Endothelial cell of umbilical vein (primary cell): ENCODE data around the gene PAQR6. TPM values are rescaled to one million over a fixed set of nuclear protein-coding genes. Genes with fewer than 3 reads are reported as not detected.

Source experiments
- BruUV-seq: library from RNA; stranded (reverse); fragments of 400-500 nt; replicated peaks from 2 replicates; lab custom pipeline; 2021; lab: Mats Ljungman, UMichigan
- CTCF ChIA-PET: fragments of 300-600, 350-600 bp; sonication (Branson Sonifier 250); formaldehyde crosslinking; loops from one replicate; lab custom pipeline; 2021; ENCODE audit warnings: antibody characterized with exemption, inconsistent platforms; lab: Charles Lee
- POLR2A ChIA-PET: fragments of 300-600, 350-600 bp; sonication (Branson Sonifier 250); formaldehyde crosslinking; loops from one replicate; lab custom pipeline; 2021; ENCODE audit warnings: antibody characterized with exemption, inconsistent platforms; lab: Charles Lee
- DNase-seq: peaks from one replicate; pipeline ENCODE4 v3.0.0-alpha.2; 2011; ENCODE audit warnings: low read depth, low spot score
- FAIRE-seq: peaks from 2 replicates; lab custom pipeline; 2011; peaks lifted over from hg19 to GRCh38; lab: Jason Lieb, UNC
- H2AFZ ChIP-seq: 2 replicates; pipeline ENCODE4 v1.6.0; 2012; ENCODE audit warnings: low read depth, low read length, control low read depth, inconsistent platforms
- H3K27ac ChIP-seq: 2 replicates; pipeline ENCODE4 v1.5.1; 2011; ENCODE audit warnings: low read depth, mild to moderate bottlenecking, control low read depth, low read length, moderate library complexity; ENCODE audit not compliant: insufficient read depth
- H3K27me3 ChIP-seq, 2 experiments: 2 replicates each; pipeline versions ENCODE4 v1.6.0 to v1.6.1; 2011; ENCODE audit warnings: low read length in 2 of 2, mixed read lengths in 1 of 2; ENCODE audit not compliant: control insufficient read depth in 2 of 2, insufficient read depth in 2 of 2
- H3K36me3 ChIP-seq, 2 experiments: 2 replicates in 1 of 2; 3 replicates in 1 of 2; pipeline ENCODE4 v1.5.1; 2011; ENCODE audit warnings: low read length in 2 of 2, mild to moderate bottlenecking in 1 of 2, moderate library complexity in 1 of 2; ENCODE audit not compliant: control insufficient read depth in 2 of 2, insufficient read depth in 2 of 2; ENCODE audit errors: extremely low read depth in 1 of 2
- H3K4me1 ChIP-seq: 3 replicates; pipeline ENCODE4 v1.5.1; 2011; ENCODE audit warnings: mild to moderate bottlenecking, low read length; ENCODE audit not compliant: control insufficient read depth, insufficient read depth; ENCODE audit errors: extremely low read depth
- H3K4me2 ChIP-seq: 2 replicates; pipeline ENCODE4 v1.6.1; 2011; ENCODE audit warnings: low read length, control low read depth, mixed read lengths; ENCODE audit not compliant: insufficient read depth
- H3K4me3 ChIP-seq, 3 experiments: fragments of 200-600 bp in 1 of 3; sonication (generic), shearing (Covaris generic) in 1 of 3; replicated peaks in 1 of 3; 2 replicates each; pipeline ENCODE4 v1.5.1; 2011 to 2016; ENCODE audit warnings: control low read depth in 3 of 3, low read length in 3 of 3, mild to moderate bottlenecking in 2 of 3, inconsistent platforms in 1 of 3, low read depth in 1 of 3, moderate library complexity in 1 of 3; ENCODE audit not compliant: insufficient read depth in 1 of 3
- H3K79me2 ChIP-seq: 2 replicates; pipeline ENCODE4 v1.6.0; 2012; ENCODE audit warnings: low read length, inconsistent platforms; ENCODE audit not compliant: control insufficient read depth, insufficient read depth
- H3K9ac ChIP-seq: replicated peaks from 2 replicates; pipeline ENCODE3; 2011; ENCODE audit warnings: low read length, control low read depth; ENCODE audit not compliant: insufficient read depth; ENCODE audit errors: extremely low read depth
- H3K9me1 ChIP-seq: replicated peaks from 3 replicates; pipeline ENCODE4 v1.6.0; 2011; ENCODE audit warnings: mild to moderate bottlenecking, low read length; ENCODE audit not compliant: control insufficient read depth, insufficient read depth; ENCODE audit errors: extremely low read depth
- H3K9me3 ChIP-seq: replicated peaks from 2 replicates; pipeline ENCODE4 v1.5.1; 2012; ENCODE audit warnings: low read length, inconsistent platforms; ENCODE audit not compliant: control insufficient read depth, insufficient read depth
- H4K20me1 ChIP-seq: replicated peaks from 2 replicates; pipeline ENCODE3; 2011; ENCODE audit warnings: mild to moderate bottlenecking, low read length; ENCODE audit not compliant: control insufficient read depth, insufficient read depth; ENCODE audit errors: extremely low read depth
- CTCF ChIP-seq, 2 donors: IDR thresholded peaks; 1 replicate in 1 of 2; 2 replicates in 1 of 2; pipeline ENCODE4 v1.5.1; 2011; ENCODE audit warnings: low read length in 2 of 2, mild to moderate bottlenecking in 2 of 2, moderate library complexity in 2 of 2, control low read depth in 1 of 2, inconsistent platforms in 1 of 2, low read depth in 1 of 2; ENCODE audit not compliant: insufficient read depth in 1 of 2; ENCODE audit errors: extremely low read depth in 1 of 2
- EZH2 ChIP-seq: IDR thresholded peaks from 2 replicates; pipeline ENCODE4 v1.6.1; 2012; ENCODE audit warnings: borderline replicate concordance, low read depth, mild to moderate bottlenecking, moderate library complexity, low read length, inconsistent platforms; ENCODE audit not compliant: severe bottlenecking
- FOS ChIP-seq: IDR thresholded peaks from 2 replicates; pipeline ENCODE4 v1.6.1; 2011; ENCODE audit warnings: mild to moderate bottlenecking, low read length, moderate library complexity, borderline replicate concordance; ENCODE audit not compliant: insufficient read depth
- GATA2 ChIP-seq: IDR thresholded peaks from 2 replicates; pipeline ENCODE4 v1.7.0; 2011; ENCODE audit warnings: low read depth, mild to moderate bottlenecking, moderate library complexity, mixed read lengths, low read length; ENCODE audit not compliant: insufficient read length, insufficient read depth
- JUN ChIP-seq: IDR thresholded peaks from 2 replicates; pipeline ENCODE4 v1.6.1; 2011; ENCODE audit warnings: borderline replicate concordance, low read depth; ENCODE audit not compliant: insufficient read length, insufficient read depth
- MYC ChIP-seq: IDR thresholded peaks from one replicate; pipeline ENCODE4 v1.6.1; 2011; ENCODE audit warnings: mild to moderate bottlenecking, low read depth, low read length
- POLR2A ChIP-seq: IDR thresholded peaks from 2 replicates; pipeline ENCODE4 v1.6.1; 2012; ENCODE audit warnings: low read depth, mild to moderate bottlenecking, control low read depth, low read length
- POLR2AphosphoS5 ChIP-seq: IDR thresholded peaks from 2 replicates; pipeline ENCODE4 v1.6.1; 2012; ENCODE audit warnings: low read depth, mild to moderate bottlenecking, control low read depth, low read length, moderate library complexity; ENCODE audit not compliant: insufficient read depth
- dilution Hi-C: fragments of 300-500 bp; cut with MboI; formaldehyde crosslinking; loops from one replicate; pipeline ENCODE4 v1.15.0; 2019; ENCODE audit warnings: low sequenced_read_pairs; ENCODE audit not compliant: extremely low pct_ligation_motif_present
- intact Hi-C: fragments of 100-400 bp; cut with micrococcal nuclease; formaldehyde crosslinking; loops from one replicate; pipeline ENCODE4 v1.10.0; 2022
- polyA plus RNA-seq, 4 experiments: library from polyadenylated mRNA; depleted of rRNA in 3 of 4; stranded (reverse) in 3 of 4; unstranded in 1 of 4; fragments of >200 nt; gene quantifications; 2 replicates each; pipeline versions ENCODE4 v1.2.1 to v1.2.3, GENCODE V29; 2011 to 2012; ENCODE audit warnings: missing spikeins in 1 of 4
- total RNA-seq: library from RNA; stranded (reverse); gene quantifications from 2 replicates; pipeline ENCODE4 v1.2.3, GENCODE V29; 2021
- TF ChIP-seq, protein P1 (sequence below): IDR thresholded peaks from 2 replicates; pipeline ENCODE4 v1.6.1; 2011; ENCODE audit not compliant: insufficient read depth, insufficient read length

PAQR6 gene
- total and polyA plus RNA-seq, 2 donors (not counting 3 experiments of a cell fraction or from before 2014, with no cell fraction given), result 1.6 to 2.2 TPM

GRCh38 chr1:156257711-156258110, 9.9 kb upstream of the PAQR6 start:
- H3K9me3 ChIP-seq, result no peaks in the 10 kb centered on the region
- no peak for FAIRE-seq
- peaks cover 24 to 67% of the 10 kb centered on the region in 2 experiments for H3K36me3 ChIP-seq
- ChIA-PET CTCF (interaction anchor here (1.0 to 1.6 kb wide), 5 partner anchors 14 to 112 kb away, joined by 3 to 4 read pairs (median 3); partner anchors contain the start of gene SMG5), POLR2A (no interaction called here)
- H3K4me3 ChIP-seq, result no peak overlapping the region
- H4K20me1 ChIP-seq, result no peaks in the 10 kb centered on the region
- no TSS peak for BruUV-seq
- H3K79me2 ChIP-seq, result no peaks in the 10 kb centered on the region
- no peak overlapping the region for H3K4me2 ChIP-seq
- H3K27ac ChIP-seq, result no peak overlapping the region
- intact Hi-C loops, result no loop called here
- no peaks in the 10 kb centered on the region for H3K27me3 ChIP-seq
- H3K4me1 ChIP-seq, result no peaks in the 10 kb centered on the region
- H3K9me1 ChIP-seq, result no peaks in the 10 kb centered on the region
- dilution Hi-C loops, result no loop called here
- no peak for DNase-seq
- no peak overlapping the region for H3K9ac ChIP-seq
- H2AFZ ChIP-seq, result no peak overlapping the region
- no peak for TF ChIP-seq MYC
- TF ChIP-seq POLR2A, result no peak
- TF ChIP-seq JUN, result no peak
- no peak for TF ChIP-seq POLR2AphosphoS5
- TF ChIP-seq GATA2, result no peak
- TF ChIP-seq CTCF (IDR thresholded peaks at IDR 0.05; ENCODE audit: extremely low read depth in 1 of 2, insufficient read depth in 1 of 2, low read depth in 1 of 2, low read length in 2 of 2), result no peak
- TF ChIP-seq EZH2, result no peak
- TF ChIP-seq FOS, result no peak
- TF ChIP-seq, protein P1, sequence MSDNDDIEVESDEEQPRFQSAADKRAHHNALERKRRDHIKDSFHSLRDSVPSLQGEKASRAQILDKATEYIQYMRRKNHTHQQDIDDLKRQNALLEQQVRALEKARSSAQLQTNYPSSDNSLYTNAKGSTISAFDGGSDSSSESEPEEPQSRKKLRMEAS, result no peak
